H1 (cell line): Measurements from ENCODE around the gene SLC7A9. TPM values are rescaled to one million over a fixed set of nuclear protein-coding genes. Genes with fewer than 3 reads are reported as not detected.

ENCODE experiments used
- ASH2L ChIP-seq: fragments of 200-600, 300-600 bp; sonication (generic); IDR thresholded peaks from one replicate; pipeline ENCODE4 v1.7.1; 2017; ENCODE audit warnings: low read length
- CHD7 ChIP-seq: fragments of 300-600 bp; sonication (generic); IDR thresholded peaks from 2 replicates; pipeline ENCODE4 v1.7.1; 2012; ENCODE audit warnings: low read length, moderate library complexity, mild to moderate bottlenecking, inconsistent platforms; ENCODE audit not compliant: insufficient replicate concordance
- EGR1 ChIP-seq: IDR thresholded peaks from 2 replicates; pipeline ENCODE4 v1.6.1; 2011; ENCODE audit warnings: low read depth, low read length, borderline replicate concordance
- PHF8 ChIP-seq: fragments of 200-600 bp; sonication (generic); conservative IDR thresholded peaks from 2 replicates; pipeline ENCODE4 v1.7.1; 2012; ENCODE audit warnings: low read depth, mild to moderate bottlenecking, inconsistent platforms, low read length, moderate library complexity
- polyA plus RNA-seq, 7 experiments: library from polyadenylated mRNA; depleted of rRNA in 3 of 7; stranded (reverse) in 5 of 7; unstranded in 2 of 7; fragments of >200 nt in 5 of 7; fragments of 200-250 nt in 2 of 7; gene quantifications; 1 replicate in 5 of 7; 2 replicates in 1 of 7; 4 replicates in 1 of 7; pipeline versions ENCODE4 v1.2.1 to v1.2.3, GENCODE V29; 2011 to 2013; ENCODE audit warnings: missing spikeins in 2 of 7, mixed read lengths in 2 of 7
- total RNA-seq: library from RNA; stranded (reverse); fragmentation: NEBNext Ultra II Directional; extraction: Animal tissue kit (Norgen Biotek cat#: 25700); gene quantifications from 2 replicates; pipeline ENCODE4 v1.2.1, GENCODE V29; 2021

SLC7A9 gene
- total and polyA plus RNA-seq, 2 of the 8 experiments (the other 6 are each of a cell fraction or from before 2014, with no cell fraction given), result 0.15 TPM; not detected in 1

- TF ChIP-seq CHD7, result no peak
- no peak for TF ChIP-seq PHF8
- no peak for TF ChIP-seq EGR1
- TF ChIP-seq ASH2L, result no peak
Measured at GRCh38 chr19:32862741-32863140, 6.8 kb downstream of the SLC7A9 start (continued).
